Upper lobe of right lung (tissue), 1 donor: ENCODE results near the gene EDAR. TPM values are rescaled to one million over a fixed set of nuclear protein-coding genes. Genes with fewer than 3 reads are reported as not detected.

Experiments used
- ATAC-seq: fragments of 200-7000 bp; cut with Tn5 transposase; one replicate; pipeline ENCODE4 v1.9.1; 2020; ENCODE audit warnings: mild to moderate bottlenecking, moderate library complexity
- DNase-seq: peaks from one replicate; pipeline ENCODE4 v3.0.0-alpha.2; 2020
- H3K27ac ChIP-seq: fragments of 200-600 bp; one replicate; pipeline ENCODE4 v1.8.0; 2022
- H3K27me3 ChIP-seq: fragments of 200-600 bp; one replicate; pipeline ENCODE4 v1.8.0; 2022; ENCODE audit warnings: mild to moderate bottlenecking
- H3K36me3 ChIP-seq: fragments of 200-600 bp; one replicate; pipeline ENCODE4 v1.8.0; 2022
- H3K4me1 ChIP-seq: fragments of 200-600 bp; one replicate; pipeline ENCODE4 v1.8.0; 2022
- H3K4me3 ChIP-seq: fragments of 200-600 bp; one replicate; pipeline ENCODE4 v1.8.0; 2022; ENCODE audit warnings: mild to moderate bottlenecking
- H3K9me3 ChIP-seq: fragments of 200-600 bp; one replicate; pipeline ENCODE4 v1.8.0; 2022
- CTCF ChIP-seq: fragments of 200-600 bp; IDR thresholded peaks from one replicate; pipeline ENCODE4 v1.8.0; 2022; ENCODE audit warnings: antibody characterized with exemption
- intact Hi-C: fragments of 100-400 bp; cut with DNase I; formaldehyde crosslinking; loops from one replicate; pipeline ENCODE4 v1.11.0; 2022
- total RNA-seq: library from RNA; stranded (reverse); fragmentation: NEBNext Ultra II Directional; extraction: Animal tissue kit (Norgen Biotek cat#: 25700); gene quantifications from one replicate; pipeline ENCODE4 v1.2.1, GENCODE V29; 2021
- donor health status: DM: no; HTN: yes; CAD: no; lungs with severe emphysema.

The EDAR gene
- total RNA-seq, 1 donor from 2014 or later: 0.20 TPM

DNA sequence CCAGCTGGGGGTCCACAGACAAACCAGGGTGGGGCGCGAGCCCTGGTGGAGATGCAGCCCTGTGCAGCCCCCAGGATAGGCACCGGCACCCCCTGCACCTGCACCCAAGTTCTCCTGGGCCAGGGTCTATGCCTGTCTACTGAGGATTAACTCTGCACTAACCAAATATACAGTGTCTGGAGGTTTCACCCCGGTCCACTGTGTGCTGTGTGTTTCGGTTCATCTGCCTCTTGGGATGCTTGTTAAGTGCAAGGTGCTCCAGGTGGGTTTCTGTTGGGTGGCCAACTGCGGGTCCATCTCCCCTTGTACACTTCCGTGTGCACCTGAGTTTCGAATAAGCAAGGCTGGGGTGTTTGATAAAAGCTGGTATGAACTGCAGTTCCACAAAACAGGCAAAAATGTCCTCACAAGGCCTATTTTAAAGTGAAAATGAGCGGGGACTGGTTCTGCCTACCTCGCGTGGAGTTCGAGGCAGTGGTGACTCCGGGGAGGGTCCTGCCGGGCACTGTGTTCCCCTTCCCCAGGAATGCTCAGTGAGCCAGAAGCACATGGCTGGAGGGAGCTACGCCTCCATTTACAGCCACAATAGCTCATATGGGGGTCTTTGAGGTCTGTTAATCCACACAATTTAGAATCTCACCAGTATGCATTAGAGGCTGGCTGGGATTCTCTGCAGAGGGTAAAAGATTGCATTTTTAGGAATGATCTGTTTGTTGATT is 70.7 kb downstream of the EDAR start:
- Histone ChIP-seq H3K9me3 (no peaks in the 10 kb centered on the region), H3K4me3 (no peak overlapping the region), H3K4me1 (no peaks in the 10 kb centered on the region), H3K36me3 (no peaks in the 10 kb centered on the region), H3K27ac (no peak overlapping the region), H3K27me3 (no peaks in the 10 kb centered on the region)
- peak; percentile 45 for DNase-seq
- ATAC-seq: no peak
- no peak for TF ChIP-seq CTCF
- intact Hi-C loops: no loop called here

GRCh38 chr2:108917526-108917925 is 71.5 kb downstream of the EDAR start:
- Histone ChIP-seq H3K27ac (no peak overlapping the region), H3K36me3 (no peaks in the 10 kb centered on the region), H3K4me1 (no peaks in the 10 kb centered on the region), H3K27me3 (no peaks in the 10 kb centered on the region), H3K9me3 (no peaks in the 10 kb centered on the region), H3K4me3 (no peak overlapping the region)
- no peak for TF ChIP-seq CTCF
- DNase-seq (peak; percentile 27), ATAC-seq (no peak)
- intact Hi-C loops: no loop called here

DNA sequence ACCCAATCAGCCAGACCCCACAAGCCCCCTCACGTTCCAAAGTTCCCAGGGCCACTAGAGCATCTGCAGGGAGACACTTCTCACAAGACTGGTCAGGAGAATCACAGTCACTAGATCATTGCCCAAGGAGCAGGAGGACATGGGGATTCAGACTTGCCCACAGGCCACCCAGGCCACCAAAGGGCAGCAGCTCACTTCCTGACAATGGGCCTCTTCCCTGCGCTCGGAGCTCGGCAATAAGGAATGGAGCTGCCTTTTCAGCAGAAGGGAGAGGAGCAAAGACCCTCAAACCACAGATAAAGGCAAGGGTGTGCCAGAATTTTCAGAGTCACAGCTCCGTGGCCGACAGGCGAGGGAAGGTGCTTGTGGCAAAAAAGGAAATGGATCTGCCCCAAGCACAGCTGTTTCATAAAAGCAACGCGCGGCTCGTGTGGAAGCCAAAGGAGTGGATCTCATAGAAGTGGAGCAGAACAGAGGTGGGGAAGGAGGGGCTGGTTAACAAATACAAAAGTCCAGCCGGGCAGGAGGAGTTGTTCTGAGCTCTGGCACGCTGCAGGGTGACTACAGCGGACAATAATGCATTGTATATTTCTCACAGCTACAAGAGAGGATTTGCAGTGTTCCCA is 72.1 kb downstream of the EDAR start:
- Histone ChIP-seq H3K36me3 (no peaks in the 10 kb centered on the region), H3K27me3 (no peaks in the 10 kb centered on the region), H3K4me1 (no peaks in the 10 kb centered on the region), H3K4me3 (no peak overlapping the region), H3K9me3 (no peaks in the 10 kb centered on the region), H3K27ac (no peak overlapping the region)
- peak; percentile 46 for DNase-seq
- intact Hi-C loops: no loop called here
- TF ChIP-seq CTCF: no peak
- no peak for ATAC-seq

DNA sequence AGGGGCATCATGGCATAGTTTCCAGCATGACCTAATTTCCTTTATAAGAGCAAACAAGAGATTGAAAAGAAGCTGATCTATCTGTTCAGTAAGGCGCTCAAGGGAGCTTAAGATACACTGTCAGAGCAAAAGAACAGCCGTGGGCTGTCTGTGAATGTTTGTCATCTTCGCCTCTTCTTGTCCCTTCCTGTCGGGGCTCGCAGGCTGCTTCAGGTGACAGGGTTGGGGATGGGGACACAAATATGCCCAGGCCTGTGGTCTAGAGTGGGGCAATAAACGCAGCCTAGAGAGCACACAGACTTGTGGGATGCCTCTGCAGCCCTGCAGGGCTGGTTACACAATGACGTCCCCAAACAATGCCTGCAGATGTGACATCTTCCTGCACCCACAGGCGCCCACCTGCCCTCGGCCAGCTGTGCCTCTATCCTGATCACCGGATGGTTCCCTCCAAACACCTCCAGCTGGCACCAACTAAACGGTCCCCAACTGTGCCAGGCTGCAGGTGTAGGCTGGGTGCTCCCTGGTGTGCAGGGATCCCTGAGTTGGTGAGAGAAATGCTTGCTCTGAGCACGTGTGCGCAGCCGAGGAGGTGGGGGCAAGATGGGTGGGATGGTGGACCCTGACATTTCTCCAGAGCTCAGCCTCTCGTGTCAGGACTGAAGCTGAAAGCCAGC is 72.8 kb downstream of the EDAR start:
- DNase-seq (peak; percentile 45), ATAC-seq (no peak)
- no peaks in the 10 kb centered on the region for H3K9me3 ChIP-seq
- H3K4me3 ChIP-seq: no peak overlapping the region
- H3K36me3 ChIP-seq: no peaks in the 10 kb centered on the region
- intact Hi-C loops: no loop called here
- no peaks in the 10 kb centered on the region for H3K27me3 ChIP-seq
- H3K27ac ChIP-seq: no peak overlapping the region
- no peaks in the 10 kb centered on the region for H3K4me1 ChIP-seq
- TF ChIP-seq CTCF: no peak

DNA sequence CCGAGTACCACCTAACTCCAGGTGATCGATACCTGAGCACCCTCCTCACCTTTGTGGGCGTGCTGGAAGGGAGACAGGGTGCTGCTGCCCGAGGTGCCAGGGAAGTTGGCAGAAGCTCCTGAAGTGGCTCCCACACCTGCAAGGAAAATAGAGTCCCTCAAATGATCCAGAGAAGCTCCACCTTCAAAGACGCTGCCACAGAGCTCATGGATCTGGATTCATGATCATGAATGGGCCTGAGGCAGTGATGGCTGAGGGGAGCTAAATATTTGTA is 76.5 kb downstream of the EDAR start:
- Histone ChIP-seq H3K9me3 (no peaks in the 10 kb centered on the region), H3K36me3 (no peaks in the 10 kb centered on the region), H3K27ac (no peak overlapping the region), H3K4me1 (no peaks in the 10 kb centered on the region), H3K27me3 (no peaks in the 10 kb centered on the region), H3K4me3 (no peak overlapping the region)
- ATAC-seq (no peak), DNase-seq (no peak)
- TF ChIP-seq CTCF: no peak
- intact Hi-C loops: no loop called here
